DMS 273 treated with DMSO at 0.1 percent for 48 hours (cell line): Measurements from ENCODE around the gene MDGA2.
"Not testable (repeated sequence)": the region's sequence is repeated elsewhere in the genome, so short reads cannot be mapped to it uniquely, and the experiment has no call there.

Source experiments
- DNase-seq: peaks from one replicate; lab custom pipeline; 2025; lab: John Stamatoyannopoulos, UW

Gene MDGA2

DNA sequence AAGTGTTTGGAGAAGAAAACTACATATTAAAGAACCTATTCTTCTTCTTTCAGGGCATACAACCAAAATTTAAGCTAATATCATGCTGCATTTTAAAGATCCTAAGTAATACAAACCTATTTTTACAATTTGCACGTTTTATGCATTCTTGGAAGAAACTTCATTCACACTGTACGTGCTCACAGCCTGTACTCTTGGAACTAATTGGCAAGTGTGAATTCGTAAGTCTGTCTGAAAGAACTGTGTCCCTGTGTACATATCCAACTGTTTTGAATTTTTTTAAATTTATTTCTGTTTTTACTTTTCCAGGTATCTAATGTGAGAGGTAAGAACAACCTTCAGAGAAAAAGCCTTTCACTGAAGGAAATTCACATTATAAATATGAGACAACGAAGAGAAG is 347.0 kb downstream of the MDGA2 start:
- no peak for DNase-seq

DNA sequence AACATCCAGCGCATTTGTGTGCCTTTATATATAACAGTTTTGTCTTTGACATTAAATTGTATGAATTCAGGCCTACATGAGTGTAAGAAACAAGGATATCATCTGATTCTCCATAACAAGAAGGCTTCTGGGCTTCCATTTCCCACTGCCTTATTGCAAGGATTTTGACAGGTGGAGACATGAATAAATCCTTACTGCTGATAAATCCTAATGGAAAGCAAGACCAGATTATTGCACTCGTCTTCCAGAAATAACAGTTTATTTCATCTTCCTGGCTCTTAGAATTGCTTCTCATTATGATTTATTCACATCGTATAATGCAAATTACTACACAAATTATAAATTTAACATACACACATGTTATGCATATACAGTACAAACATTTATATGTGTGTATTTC is 348.1 kb downstream of the MDGA2 start:
- no peak for DNase-seq

DNA sequence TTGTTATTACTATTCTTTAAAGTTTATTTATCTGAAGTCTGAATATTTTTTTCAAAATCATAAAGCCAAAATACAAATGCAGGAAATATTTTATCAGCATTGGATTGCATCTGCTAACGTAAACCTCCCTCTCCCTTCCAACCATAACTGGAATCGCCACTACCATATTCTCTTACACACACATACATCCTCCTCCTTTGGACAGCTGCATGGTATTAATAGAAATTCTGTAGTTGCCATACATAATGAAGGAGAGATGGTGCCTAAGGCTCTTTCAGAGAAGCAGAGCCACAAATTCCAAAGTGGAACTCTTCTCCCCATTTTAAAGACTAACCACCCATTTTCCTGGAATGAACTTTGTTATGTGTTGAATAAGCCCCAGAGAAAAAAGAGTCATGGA is 352.7 kb downstream of the MDGA2 start:
- no peak for DNase-seq

DNA sequence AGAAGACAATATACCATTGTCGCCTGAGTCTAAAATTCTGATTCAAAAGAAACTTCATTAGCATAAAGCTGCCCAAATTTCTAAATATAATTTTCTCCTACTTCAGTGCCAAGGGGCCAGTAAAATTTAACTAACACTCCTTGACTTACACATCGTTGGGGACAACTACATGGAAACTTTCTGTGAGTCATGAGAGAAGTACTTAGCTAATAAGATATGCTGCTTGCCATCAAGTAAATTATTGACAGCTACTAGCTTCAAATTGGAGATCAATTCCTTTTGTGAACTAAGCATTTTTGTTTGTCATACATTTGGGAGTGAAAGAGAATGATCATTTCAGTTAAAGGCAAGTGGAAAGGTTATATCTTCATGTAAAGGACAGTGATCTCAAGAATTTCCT is 373.3 kb downstream of the MDGA2 start:
- DNase-seq: no peak

DNA sequence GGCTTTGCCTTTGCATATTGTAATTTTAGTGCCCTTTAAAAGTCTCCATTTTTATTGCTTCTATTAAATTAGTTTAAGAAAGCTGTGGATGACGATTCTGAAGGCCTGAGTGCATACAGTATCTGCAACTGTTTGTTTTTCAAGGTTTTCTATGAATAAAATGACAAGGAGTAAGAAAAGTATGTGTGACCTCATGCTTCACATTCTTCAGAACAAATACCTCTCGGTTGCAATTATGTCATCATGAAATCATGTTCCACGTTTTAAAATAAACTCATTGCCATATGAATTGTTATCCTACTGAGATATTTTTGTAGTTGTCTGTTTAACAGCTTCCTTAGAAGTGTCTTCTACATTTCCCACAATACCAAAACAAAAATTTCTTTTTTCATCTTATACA is 374.6 kb downstream of the MDGA2 start:
- no peak for DNase-seq

DNA sequence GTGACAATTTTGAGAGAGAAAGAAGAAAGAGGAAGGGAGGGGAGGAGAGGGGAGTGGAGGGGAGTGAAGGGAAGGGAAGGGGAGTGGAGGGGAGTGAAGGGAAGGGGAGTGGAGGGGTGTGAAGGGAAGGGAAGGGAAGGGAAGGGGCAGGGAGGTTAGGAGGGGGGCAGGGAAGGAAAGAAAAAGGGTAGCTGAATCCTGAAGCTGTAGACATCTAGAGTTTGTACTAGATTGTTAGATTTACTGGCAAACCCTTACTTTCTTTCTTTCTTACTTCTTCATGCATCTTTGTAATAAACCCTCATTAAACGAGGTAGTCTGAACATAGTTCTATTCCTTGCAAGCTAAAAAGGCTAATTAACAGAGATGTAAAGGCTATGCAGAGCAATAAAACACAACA is 378.0 kb downstream of the MDGA2 start:
- DNase-seq: no peak

DNA sequence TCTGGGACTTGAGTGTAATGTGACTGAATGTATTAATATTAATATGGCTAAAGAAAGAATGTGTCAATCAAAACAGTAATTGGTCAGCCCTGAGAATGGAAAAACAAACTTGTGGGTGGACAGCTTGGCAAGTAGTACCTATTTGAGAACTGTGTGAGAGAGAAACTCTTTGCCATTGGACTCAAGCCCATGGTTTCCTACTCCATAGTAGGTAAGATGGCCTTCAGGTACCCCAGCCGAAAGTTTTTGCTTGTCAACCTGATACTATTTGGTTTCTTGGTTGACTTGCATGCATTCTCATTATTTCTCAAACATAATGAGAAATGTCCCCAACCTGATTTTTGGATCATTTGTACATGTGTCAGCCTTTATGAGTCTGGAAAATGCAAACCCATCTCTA is 391.1 kb downstream of the MDGA2 start:
- no peak for DNase-seq

DNA sequence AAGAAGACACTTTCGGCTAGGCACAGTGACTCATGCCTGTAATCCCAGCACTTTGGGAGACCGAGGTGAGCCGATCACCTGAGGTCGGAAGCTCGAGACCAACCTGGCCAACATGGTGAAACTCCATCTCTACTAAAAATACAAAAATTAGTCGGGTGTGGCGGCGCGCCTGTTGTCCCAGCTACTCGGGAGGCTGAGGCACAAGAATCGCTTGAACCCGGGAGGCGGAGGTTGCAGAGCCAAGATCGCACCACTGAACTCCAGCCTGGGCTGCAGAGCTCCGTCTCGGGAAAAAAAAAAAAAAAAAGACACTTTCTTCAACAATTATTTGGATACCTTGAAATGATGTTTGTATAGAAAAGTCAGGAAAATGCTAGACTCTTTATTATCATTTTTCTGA is 393.6 kb downstream of the MDGA2 start:
- DNase-seq: not testable (repeated sequence)

DNA sequence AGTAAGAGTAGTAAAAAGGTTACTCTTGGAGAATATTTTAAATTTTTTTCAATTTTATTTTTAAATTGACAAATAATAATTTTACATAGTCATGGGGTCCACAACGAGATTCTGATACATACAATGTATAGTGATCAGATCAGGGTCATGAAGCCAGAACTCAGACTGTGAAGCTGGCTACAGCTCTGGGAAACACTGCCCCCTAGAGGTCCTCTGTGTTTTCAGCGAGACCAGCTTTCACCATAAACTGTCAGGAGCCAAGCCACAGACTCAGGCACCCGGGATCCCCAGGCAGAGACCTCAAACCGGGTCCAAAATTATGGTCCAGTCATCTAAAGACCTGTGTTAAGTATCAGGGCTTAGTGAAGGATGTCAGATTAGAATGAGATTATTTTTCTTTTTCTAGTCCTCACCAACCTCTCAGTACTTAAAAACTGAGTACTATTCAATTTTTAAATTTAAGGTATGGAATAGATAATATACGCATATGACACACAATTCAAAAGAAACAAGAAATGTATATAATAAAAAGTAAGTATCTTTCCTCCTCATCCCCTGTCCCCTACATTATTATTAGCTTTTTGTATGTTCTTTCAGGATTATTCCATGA is 397.1 kb downstream of the MDGA2 start:
- DNase-seq: no peak

DNA sequence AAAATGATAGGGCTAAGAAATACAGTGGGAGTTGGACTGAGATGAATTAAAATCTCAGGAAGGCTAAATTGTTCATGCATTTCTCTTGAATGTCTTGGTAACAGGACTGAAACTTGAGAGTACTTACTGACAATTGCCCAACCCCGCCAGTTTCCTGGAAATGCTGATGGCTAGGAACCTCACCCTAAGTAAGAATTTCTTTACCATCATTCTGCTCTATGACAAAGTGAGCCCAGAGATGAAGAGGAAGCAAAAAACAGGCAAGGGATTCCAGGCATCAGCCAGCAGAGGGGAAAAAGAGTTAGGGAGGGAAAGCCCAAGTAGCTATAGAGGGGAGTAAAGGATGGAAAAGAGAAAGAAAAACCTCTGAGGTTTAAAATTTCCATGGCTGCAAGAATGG is 397.7 kb downstream of the MDGA2 start:
- no peak for DNase-seq

DNA sequence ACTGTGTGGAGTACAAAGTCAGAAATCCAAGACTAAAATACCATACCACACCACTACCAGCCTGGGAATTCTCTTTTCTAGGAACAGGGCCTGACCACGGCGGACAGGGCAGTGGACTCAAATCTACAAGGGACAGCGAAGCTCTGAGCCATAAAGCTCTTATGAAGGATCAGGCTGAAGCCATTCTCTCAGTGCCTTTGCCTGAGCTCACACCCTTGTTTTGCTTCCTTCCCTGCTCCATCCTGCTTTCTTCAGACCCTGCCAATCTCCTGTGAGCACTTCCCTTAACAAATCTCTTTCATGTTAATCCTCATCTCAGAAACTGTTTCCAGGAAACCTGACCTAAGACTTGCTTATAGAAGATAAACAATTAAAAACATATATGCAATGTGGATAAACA is 398.5 kb downstream of the MDGA2 start:
- no peak for DNase-seq

DNA sequence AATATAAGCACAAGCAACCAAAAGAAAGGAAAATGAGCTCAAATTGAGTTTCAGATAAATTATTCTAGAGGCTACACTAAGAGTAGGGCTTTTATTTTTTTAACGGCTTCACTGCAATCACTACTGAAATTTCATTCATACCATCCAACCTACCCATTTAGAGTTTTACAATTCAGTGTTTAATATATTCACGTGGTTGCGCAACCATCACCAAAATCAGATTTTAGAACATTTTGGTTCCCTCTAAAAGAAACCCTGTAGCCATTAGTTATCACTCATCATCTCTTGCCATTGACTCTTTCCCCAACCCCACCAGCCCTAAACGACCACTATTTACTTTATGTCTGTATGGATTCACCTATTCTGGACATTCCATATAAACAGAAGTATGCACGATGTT is 401.5 kb downstream of the MDGA2 start:
- DNase-seq: no peak

DNA sequence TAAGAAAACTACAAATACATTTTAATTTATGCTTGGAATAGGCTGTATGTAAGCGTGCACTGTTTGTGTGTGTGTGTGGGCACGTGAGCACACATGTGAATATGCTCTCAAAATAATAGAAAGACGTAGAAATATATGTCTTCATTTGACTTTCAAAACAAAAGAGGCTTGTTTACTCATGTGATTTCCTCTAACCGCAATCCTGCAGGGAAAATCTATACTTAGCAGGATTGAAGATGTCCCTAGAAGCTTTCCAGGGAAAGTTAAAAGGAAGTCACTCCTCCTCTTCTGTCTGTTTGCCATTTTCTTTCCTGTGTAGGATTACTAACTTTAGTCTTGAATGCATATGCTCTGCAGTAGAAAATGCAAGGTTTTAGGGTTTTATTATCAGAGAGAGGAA is 404.7 kb downstream of the MDGA2 start:
- DNase-seq: no peak

DNA sequence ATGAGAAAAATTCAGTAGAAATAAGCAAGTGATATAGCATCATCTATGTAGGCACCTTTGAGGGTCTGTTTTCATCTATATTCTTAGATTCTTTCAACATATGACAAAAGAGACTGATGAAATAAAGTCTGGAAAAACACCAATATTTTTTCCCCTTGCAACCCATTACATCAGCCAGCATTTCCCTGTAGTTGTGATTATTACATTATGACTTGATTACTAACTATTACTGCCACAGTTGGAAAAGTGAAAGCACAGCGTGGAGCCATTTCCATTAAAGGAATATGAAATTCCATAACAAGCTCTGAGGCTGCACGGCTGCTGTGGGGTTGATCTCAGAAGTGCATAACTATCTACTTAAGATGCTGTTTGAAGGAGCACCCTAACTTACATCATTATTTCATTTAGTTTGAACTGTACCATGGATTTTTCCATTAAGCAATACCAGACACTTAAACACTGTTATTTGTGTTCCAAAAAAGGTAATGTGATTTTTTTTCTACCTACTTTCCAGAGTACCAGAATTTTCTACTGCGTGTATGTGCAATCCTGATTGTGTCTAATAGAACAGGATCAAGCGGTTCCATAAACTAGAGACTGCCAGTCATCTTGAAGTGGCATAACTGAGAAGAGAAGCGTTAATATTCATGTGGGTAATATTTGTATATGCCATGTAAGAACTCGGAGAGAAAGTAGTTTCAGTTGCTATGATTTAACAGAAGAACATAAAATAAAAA is 405.5 kb downstream of the MDGA2 start:
- no peak for DNase-seq

DNA sequence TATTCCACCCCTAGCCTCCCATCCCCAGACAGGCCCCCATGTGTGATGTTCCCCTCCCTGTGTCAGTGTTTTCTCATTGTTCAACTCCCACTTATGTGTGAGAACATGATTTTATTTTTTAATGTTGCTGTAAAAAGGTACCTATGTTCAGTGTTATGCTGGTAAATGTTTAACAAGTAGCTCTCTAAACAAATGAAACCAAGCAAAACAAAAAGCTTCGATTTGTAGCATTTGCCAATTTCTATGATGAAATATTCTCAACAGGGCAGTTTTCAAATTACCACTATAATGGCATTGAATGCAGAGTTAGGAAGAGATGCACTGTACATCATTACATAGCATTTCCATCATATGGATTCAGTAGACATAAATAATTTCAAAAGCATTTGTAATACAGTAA is 410.6 kb downstream of the MDGA2 start:
- no peak for DNase-seq

DNA sequence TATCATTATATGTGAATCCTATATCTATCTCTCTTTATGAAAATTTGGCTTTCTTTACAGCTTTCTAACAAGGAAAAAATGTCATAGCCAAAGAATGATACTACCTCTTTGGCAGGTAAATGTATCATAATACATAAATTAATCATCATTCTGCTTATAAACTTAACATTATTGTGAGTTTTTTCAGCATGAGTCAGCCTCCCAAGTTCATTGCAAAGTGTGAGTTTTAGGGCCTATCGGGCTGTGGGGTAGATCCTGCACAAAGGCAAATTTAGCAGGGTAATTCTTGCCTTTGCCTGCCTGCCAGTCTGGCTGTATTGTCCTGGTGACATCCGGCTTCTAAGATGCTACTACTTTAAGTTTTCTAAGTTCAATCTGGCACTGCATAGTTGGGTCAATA is 412.6 kb downstream of the MDGA2 start:
- no peak for DNase-seq

DNA sequence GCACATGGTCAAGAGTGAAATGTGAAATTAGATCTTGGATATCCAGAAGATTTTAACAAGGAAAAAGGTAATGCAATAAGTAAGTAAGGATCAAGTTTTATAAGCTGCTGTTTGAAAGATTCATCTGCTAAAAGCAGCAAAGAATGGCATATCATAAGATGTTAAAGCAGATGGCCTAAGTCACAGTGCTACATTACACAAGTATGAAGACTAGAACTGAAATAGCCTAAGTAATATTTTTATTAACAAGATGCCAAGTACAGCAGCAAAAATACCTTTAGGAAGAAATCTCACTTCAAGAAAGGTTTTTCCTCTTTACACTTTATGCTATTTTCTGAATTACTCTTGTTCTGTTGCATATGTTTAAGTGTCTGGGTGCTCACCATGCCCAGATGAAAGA is 414.1 kb downstream of the MDGA2 start:
- no peak for DNase-seq

DNA sequence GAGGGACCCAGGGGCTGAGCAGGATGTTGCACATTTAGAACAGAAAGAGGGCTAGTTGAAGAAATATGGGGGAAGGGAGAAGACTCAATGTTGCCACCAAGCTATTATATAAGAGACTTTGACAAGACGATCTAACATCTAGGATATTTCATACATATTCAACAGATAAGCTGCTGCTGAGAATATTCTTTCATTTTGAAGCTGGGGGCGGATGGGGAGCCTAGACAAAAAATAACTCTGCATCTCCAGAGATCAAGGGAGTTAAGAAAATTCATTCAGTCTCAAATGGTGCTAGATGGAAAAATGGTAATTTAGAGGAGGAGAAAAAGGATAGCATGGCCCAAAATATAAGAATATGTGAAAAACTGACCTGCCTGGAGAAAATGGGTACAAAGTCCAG is 415.6 kb downstream of the MDGA2 start:
- no peak for DNase-seq

DNA sequence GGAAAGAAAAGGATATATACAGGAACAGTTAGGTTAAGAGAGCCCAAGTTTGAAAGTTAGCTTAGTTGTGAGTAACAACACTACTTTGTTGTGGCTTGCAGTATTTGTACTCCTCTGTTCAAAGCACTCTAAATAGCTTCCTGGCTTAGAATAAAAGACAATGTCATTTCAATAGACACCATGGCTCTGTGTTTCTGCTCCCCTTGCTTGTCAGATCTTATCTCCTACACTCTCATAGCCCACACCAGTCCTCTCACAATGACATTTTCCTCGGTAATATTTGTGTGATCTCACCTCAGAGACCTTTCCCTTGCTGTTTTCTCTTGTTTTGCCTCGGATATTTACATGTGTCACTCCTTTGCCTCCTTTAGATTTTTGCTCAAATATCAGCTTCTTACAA is 418.4 kb downstream of the MDGA2 start:
- DNase-seq: no peak

DNA sequence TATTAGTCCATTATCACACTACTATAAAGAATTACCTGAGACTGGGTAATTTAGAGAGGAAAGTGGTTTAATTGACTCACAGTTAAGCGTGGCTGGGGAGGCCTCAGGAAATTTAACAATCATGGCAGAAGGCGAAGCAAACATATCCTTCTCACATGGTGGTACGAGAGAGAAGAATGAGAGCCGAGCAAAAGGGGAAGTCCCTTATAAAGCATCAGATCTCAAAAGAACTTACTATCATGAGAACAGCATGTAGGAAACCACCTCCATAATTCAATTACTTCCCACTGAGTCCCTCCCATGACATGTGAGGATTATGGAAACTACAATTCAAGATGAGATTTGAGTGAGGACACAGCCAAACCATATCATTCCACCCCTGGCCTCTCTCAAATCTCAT is 422.6 kb downstream of the MDGA2 start:
- DNase-seq: no peak

DNA sequence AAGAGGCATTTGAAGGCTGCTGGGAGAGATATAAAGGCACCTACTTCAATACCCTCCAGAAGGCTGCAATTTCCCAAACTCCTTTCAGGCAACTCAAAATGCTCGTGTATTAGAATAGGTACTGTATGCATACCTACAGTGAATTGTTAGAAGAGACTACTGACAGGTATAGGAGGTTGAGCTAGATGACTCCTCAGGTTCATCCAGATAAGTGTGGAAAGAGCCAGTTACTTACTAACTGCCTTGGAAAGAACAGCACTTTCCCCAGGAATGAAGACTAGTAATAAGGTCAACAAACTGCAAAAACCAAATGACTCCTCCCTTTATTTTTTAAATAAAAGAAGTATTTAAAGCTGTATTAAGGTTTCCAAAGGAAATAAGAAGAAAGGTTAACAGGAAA is 429.0 kb downstream of the MDGA2 start:
- no peak for DNase-seq

DNA sequence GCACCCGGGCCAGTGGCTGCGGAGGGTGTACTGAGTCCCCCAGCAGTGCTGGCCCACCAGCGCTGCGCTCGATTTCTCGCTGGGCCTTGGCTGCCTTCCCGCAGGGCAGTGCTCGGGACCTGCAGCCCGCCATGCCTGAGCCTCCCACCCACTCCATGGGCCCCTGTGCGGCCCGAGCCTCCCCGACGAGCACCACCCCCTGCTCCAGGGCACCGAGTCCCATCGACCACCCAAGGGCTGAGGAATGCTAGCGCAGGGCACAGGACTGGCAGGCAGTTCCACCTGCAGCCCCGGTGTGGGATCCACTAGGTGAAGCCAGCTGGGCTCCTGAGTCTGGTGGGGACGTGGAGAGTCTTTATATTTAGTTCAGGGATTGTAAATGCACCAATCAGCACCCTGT is 432.8 kb downstream of the MDGA2 start:
- DNase-seq: not testable (repeated sequence)

DNA sequence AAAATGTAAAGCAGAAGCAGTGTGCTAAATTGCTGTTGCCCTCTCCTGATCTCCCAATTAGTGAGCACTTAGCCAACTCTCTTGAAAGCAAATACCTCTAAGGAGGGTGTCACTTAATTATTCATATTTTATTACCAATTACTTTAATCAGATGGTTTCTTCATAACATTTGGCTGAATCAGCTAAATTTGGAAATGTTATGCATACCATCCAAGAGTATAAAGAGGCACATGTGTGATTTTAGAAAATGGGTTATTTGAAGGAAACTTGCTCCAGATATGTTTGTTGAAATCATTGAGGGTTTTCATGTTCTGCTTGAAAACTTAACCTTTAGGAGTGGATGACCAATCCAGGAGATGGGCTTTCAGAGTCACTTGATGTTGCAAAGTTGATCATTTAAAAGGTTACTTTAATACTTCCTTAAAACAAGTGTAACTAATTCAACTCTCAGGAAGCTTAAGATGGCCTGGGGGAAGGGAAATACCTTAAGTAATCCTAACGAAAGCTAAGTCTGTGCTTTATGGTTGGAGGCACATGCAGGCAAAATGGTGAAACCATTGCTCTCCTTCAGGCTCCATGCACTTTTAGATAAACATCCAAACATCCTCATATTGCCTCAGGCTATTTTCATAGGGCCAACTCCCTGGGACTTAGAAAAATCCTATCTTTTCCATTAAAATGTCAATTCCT is 434.5 kb downstream of the MDGA2 start:
- DNase-seq: no peak

DNA sequence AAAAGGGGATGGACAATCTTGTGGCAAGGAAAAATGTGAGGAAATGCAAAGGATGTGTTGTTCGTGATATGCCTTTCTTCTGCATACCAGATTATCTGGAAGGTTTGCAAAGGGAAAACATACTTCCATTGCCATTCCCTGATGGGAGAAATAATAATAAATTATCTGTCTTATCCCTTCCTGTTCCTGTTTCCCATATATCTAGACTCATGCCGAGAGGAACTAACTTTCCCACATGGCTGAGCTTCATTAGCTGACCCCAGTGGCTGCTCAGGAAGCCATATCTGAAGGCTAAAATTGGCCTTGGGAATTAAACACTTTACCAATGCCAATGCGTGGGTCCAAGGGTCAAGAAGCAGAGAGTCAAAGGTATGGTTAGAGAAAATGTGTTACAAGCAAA is 439.8 kb downstream of the MDGA2 start:
- no peak for DNase-seq
